Left ventricle myocardium inferior (tissue), 1 donor: ENCODE data around the gene GPR15LG. TPM values are rescaled to one million over a fixed set of nuclear protein-coding genes. Genes with fewer than 3 reads are reported as not detected.
"Not testable (repeated sequence)": the region's sequence is repeated elsewhere in the genome, so short reads cannot be mapped to it uniquely, and the experiment has no call there.

ENCODE experiments used
- DNase-seq: peaks from one replicate; pipeline ENCODE4 v3.0.0-alpha.2; 2020
- H3K27ac ChIP-seq: fragments of 200-600 bp; replicated peaks from 2 replicates; pipeline ENCODE4 v1.8.0; 2021
- H3K27me3 ChIP-seq: fragments of 200-600 bp; 2 replicates; pipeline ENCODE4 v1.8.0; 2021; ENCODE audit warnings: low read depth
- H3K36me3 ChIP-seq: fragments of 200-600 bp; 2 replicates; pipeline ENCODE4 v1.8.0; 2021
- H3K4me1 ChIP-seq: fragments of 200-600 bp; 2 replicates; pipeline ENCODE4 v1.8.0; 2021
- H3K4me3 ChIP-seq: fragments of 200-600 bp; 2 replicates; pipeline ENCODE4 v1.8.0; 2021; ENCODE audit warnings: mild to moderate bottlenecking, moderate library complexity
- H3K9me3 ChIP-seq: fragments of 200-600 bp; replicated peaks from 2 replicates; pipeline ENCODE4 v1.8.0; 2021
- intact Hi-C: fragments of 100-400 bp; cut with micrococcal nuclease; formaldehyde crosslinking; loops from one replicate; pipeline ENCODE4 v1.11.0; 2022
- long read RNA-seq: library from polyadenylated mRNA; unstranded; transcript quantifications from one replicate; pipeline ENCODE4 v2.0.0, GENCODE V29; 2021
- total RNA-seq: library from RNA; stranded (reverse); fragmentation: NEBNext Ultra II Directional; extraction: Animal tissue kit (Norgen Biotek cat#: 25700); gene quantifications from one replicate; pipeline ENCODE4 v1.2.1, GENCODE V29; 2021
- TF ChIP-seq, protein P1 (sequence below): fragments of 200-600 bp; IDR thresholded peaks from 2 replicates; pipeline ENCODE4 v1.8.0; 2021; ENCODE audit warnings: antibody characterized with exemption, mild to moderate bottlenecking, borderline replicate concordance
- donor health status: DM: no; HTN: yes; CAD: no; lungs with severe emphysema.

GPR15LG gene
- not detected for total RNA-seq
- long read RNA-seq = 0 reads

- intact Hi-C loops = no loop called here
- Histone ChIP-seq H3K4me1 (no peaks in the 10 kb centered on the region), H3K27ac (no peak within 1 kb of the TSS), H3K36me3 (no peaks in the 10 kb centered on the region), H3K4me3 (no peak within 1 kb of the TSS), H3K9me3 (no peaks in the 10 kb centered on the region), H3K27me3 (no peaks in the 10 kb centered on the region)
- no peak for DNase-seq
- TF ChIP-seq, protein P1, sequence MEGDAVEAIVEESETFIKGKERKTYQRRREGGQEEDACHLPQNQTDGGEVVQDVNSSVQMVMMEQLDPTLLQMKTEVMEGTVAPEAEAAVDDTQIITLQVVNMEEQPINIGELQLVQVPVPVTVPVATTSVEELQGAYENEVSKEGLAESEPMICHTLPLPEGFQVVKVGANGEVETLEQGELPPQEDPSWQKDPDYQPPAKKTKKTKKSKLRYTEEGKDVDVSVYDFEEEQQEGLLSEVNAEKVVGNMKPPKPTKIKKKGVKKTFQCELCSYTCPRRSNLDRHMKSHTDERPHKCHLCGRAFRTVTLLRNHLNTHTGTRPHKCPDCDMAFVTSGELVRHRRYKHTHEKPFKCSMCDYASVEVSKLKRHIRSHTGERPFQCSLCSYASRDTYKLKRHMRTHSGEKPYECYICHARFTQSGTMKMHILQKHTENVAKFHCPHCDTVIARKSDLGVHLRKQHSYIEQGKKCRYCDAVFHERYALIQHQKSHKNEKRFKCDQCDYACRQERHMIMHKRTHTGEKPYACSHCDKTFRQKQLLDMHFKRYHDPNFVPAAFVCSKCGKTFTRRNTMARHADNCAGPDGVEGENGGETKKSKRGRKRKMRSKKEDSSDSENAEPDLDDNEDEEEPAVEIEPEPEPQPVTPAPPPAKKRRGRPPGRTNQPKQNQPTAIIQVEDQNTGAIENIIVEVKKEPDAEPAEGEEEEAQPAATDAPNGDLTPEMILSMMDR = no peak
Observed at GRCh38 chr10:84173501-84173929, at the start of gene GPR15LG. TSS of gene GPR15LG (plus strand) at chr10:84173801. CDS start at chr10:84173852, 51 bp downstream.

- intact Hi-C loops, H3K27ac ChIP-seq, H3K4me1 ChIP-seq, DNase-seq, H3K36me3 ChIP-seq, H3K4me3 ChIP-seq: not testable (repeated sequence)
- peaks cover 28% of the 10 kb centered on the region for H3K9me3 ChIP-seq
- H3K27me3 ChIP-seq = peaks cover 28% of the 10 kb centered on the region
Observed at GRCh38 chr10:84125910-84126784, 47.5 kb upstream of the GPR15LG start.

DNA sequence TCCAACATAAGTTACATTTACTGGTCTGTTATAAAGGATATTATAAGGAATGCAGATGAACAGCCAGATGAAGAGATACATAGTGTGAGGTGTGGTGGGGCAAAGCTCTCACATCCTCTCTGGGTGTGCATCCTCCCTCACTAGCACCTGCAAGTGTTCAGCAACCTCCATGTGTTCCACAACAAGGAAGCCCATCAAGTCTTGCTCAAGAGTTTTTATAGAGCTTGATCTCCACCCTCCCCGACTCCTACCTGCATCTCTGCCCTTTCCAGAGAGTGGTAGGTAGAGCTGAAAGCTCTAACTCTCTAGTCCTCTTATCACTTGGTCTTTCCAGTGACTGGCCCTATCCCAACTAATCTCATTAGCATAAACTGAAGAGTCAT is 46.8 kb upstream of the GPR15LG start:
- no peaks in the 10 kb centered on the region for H3K36me3 ChIP-seq
- no peak overlapping the region for H3K4me3 ChIP-seq
- H3K4me1 ChIP-seq = no peaks in the 10 kb centered on the region
- no peak for DNase-seq
- intact Hi-C loops = no loop called here
- no peak overlapping the region for H3K27ac ChIP-seq
- peaks cover 34% of the 10 kb centered on the region for H3K27me3 ChIP-seq
- H3K9me3 ChIP-seq = peaks cover 28% of the 10 kb centered on the region
- TF ChIP-seq, protein P1 = no peak

- H3K9me3 ChIP-seq = no peaks in the 10 kb centered on the region
- TF ChIP-seq, protein P1 = no peak
- H3K27me3 ChIP-seq = peaks cover 11% of the 10 kb centered on the region
- DNase-seq = no peak
- H3K4me3 ChIP-seq = no peak overlapping the region
- H3K27ac ChIP-seq = no peak overlapping the region
- intact Hi-C loops = no loop called here
- no peaks in the 10 kb centered on the region for H3K36me3 ChIP-seq
- peaks cover 15% of the 10 kb centered on the region for H3K4me1 ChIP-seq
Observed at GRCh38 chr10:84135836-84136235, 37.8 kb upstream of the GPR15LG start.

DNA sequence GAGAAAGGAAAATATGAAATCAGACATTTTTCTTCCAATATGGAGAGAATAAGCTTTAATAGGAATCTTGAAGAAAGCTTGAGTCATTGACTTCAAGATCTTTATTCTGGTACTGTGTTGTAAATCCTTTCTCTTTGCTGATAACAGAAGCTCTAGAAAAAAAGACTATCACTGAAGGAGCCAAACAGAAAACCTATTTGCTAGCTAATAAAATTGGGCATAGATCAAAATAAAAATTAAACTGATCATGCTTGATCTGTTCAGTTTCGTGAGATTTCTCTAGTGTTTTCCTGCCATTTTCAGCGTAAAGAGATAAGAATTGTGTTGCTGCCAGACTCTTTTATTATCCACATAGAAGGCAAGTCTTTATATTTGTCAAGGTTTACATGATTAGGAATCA is 35.8 kb upstream of the GPR15LG start:
- TF ChIP-seq, protein P1 = no peak
- Histone ChIP-seq H3K4me1 (peaks cover 35% of the 10 kb centered on the region), H3K36me3 (peaks cover 18% of the 10 kb centered on the region), H3K27ac (no peak overlapping the region), H3K9me3 (no peaks in the 10 kb centered on the region), H3K27me3 (no peaks in the 10 kb centered on the region), H3K4me3 (no peak overlapping the region)
- DNase-seq = no peak
- intact Hi-C loops = no loop called here

- Histone ChIP-seq H3K27ac (peak overlapping the region; percentile 98), H3K9me3 (no peaks in the 10 kb centered on the region), H3K4me3 (peak overlapping the region; percentile 100), H3K27me3 (no peaks in the 10 kb centered on the region), H3K4me1 (peaks cover 41% of the 10 kb centered on the region), H3K36me3 (peaks cover 26% of the 10 kb centered on the region)
- intact Hi-C loops = no loop called here
- TF ChIP-seq, protein P1 = no peak
- DNase-seq = peak; percentile 19
Observed at GRCh38 chr10:84138478-84139125, 35.0 kb upstream of the GPR15LG start.
